GM20000 (cell line): ENCODE measurements around the gene VTI1A.

Experiments used
- DNase-seq: peaks from one replicate; pipeline ENCODE4 v3.0.0; 2012; ENCODE audit warnings: low spot score
- CTCF ChIP-seq: IDR thresholded peaks from 2 replicates; pipeline ENCODE4 v1.5.1; 2012; ENCODE audit warnings: mild to moderate bottlenecking, control low read depth; ENCODE audit errors: extremely low read depth, missing control alignments

VTI1A gene

DNA sequence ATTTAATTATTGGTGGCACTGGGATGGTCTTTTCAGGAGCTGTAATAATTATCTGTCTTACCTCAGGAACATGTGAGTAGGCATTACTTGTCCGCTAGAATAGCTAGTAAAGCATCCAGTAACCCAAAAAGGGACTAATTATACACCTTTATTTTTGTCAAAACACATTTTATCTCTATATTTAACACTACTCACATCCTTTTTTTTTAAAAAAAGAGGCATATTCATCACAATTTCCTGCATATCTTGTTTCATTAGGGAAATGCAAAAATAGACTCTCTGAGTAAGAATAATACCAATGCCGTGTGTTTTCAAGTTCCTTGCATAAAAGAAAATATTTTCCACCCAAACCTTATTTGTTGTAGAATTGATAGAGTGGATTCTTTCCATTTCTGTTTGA is 99.5 kb downstream of the VTI1A start:
- no peak for TF ChIP-seq CTCF
- peak; percentile 23 for DNase-seq

GRCh38 chr10:112548535-112549276 is 101.7 kb downstream of the VTI1A start:
- no peak for DNase-seq
- TF ChIP-seq CTCF, result no peak

GRCh38 chr10:112552593-112553110 is 105.6 kb downstream of the VTI1A start:
- no peak for DNase-seq
- no peak for TF ChIP-seq CTCF

- no peak for DNase-seq
- TF ChIP-seq CTCF, result no peak
Observed at GRCh38 chr10:112553315-112553714, 106.3 kb downstream of the VTI1A start.

DNA sequence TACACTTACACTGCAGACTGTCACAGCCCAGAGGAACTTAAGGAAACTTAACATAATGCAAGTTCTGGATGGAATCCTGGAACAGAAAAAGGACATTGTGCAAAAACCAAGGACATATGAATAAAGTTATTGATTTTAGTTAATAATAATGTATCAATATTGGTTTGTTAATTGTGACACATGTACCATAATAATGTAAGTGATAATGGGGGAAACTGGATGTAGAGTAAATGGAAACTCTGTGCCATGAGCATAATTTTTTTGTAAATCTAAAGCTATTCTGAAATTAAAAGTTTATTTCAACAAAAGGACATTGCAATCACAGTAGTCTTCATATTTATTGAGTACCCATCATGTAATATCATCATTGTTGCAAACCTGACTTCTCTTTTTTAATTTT is 107.2 kb downstream of the VTI1A start:
- TF ChIP-seq CTCF, result no peak
- no peak for DNase-seq

DNA sequence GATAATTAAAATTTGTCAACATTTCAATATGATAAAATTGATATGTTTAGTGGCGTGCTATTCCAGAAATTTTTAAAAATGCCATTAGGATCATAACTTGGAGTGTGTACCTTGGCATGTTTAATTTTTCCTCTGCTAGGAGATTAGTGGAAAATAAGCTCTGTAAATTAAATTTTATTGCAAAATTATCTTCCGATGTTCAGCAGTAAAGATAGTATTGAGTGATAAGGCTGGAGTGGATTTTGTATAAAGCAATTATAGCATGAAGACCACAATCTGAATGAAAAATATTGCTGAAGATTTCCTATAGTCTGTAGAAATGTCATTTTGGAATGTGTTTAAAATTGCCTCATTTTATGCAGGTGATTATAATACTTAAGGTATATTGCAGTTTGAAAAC is 110.2 kb downstream of the VTI1A start:
- DNase-seq, result no peak
- TF ChIP-seq CTCF, result no peak

- no peak for DNase-seq
- no peak for TF ChIP-seq CTCF
Observed at GRCh38 chr10:112558476-112559142, 111.6 kb downstream of the VTI1A start.
